Articular chondrocyte of knee joint (primary cell): ENCODE results near the gene AMD1. TPM values are rescaled to one million over a fixed set of nuclear protein-coding genes. Genes with fewer than 3 reads are reported as not detected.

Experiments used
- small RNA-seq: library from RNA; depleted of rRNA; stranded (forward); fragments of <200 nt; gene quantifications from one replicate; pipeline ENCODE3, GENCODE V24; 2012
- total RNA-seq: library from RNA; depleted of rRNA; stranded (reverse); fragments of >200 nt; gene quantifications from 2 replicates; pipeline ENCODE4 v1.2.3, GENCODE V29; 2012

Gene AMD1
- 73.7 and 74.5 TPM in 2 replicates for total RNA-seq

GRCh38 chr6:110873981-110874879 lies at the start of gene AMD1:
AMD1 (plus strand) TSS chr6:110874785; CDS start chr6:110875106, 321 bp downstream.

Small RNAs within 50 kb of the gene (small RNA-seq; reads per million reads assigned to genes)
- not detected for gene RNU6-1115P
- not detected for gene SNORA40C

Other genes with a start within 250 kb of the AMD1 start
- 17.1 and 18.5 TPM in 2 replicates for gene CDK19, start 59.3 kb upstream of the AMD1 start, total RNA-seq
- gene GTF3C6, start 83.9 kb downstream of the AMD1 start, total RNA-seq = 54.5 and 59.5 TPM in 2 replicates
- gene RPF2, start 107.3 kb downstream of the AMD1 start, total RNA-seq = 26.5 and 41.2 TPM in 2 replicates
- gene SLC16A10, start 212.7 kb downstream of the AMD1 start, total RNA-seq = 0.22 and 1.4 TPM in 2 replicates